Ovary (tissue), 3 donors: ENCODE measurements around the gene EGF.

ENCODE experiments used
- EP300 ChIP-seq: sonication (generic); formaldehyde crosslinking; IDR thresholded peaks from one replicate; pipeline ENCODE4 v1.6.1; 2017; ENCODE audit warnings: antibody characterized with exemption
- POLR2A ChIP-seq: fragments of 450-650 bp; IDR thresholded peaks from one replicate; pipeline ENCODE4 v1.6.1; 2017; ENCODE audit warnings: antibody characterized with exemption, mild to moderate bottlenecking, moderate library complexity
- TF ChIP-seq, protein P1 (sequence below), 3 donors: fragments of 450-650 bp in 2 of 3; fragments of 200-600 bp in 1 of 3; IDR thresholded peaks; one replicate each; pipeline versions ENCODE4 v1.5.1 to v1.8.0; 2016 to 2022; ENCODE audit warnings: antibody characterized with exemption in 3 of 3, mild to moderate bottlenecking in 1 of 3
- donor health status: DM: no; HTN: no; CAD: no.

DNA sequence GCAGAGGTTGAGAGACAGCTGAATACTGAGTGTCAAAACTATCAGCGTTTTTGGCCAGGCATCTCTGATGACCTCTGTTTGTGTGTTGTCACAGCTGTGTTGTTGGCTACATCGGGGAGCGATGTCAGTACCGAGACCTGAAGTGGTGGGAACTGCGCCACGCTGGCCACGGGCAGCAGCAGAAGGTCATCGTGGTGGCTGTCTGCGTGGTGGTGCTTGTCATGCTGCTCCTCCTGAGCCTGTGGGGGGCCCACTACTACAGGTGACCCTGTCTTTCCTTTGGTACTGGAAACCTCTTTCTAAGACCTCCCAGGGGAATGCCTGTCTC, 86.9 kb downstream of the EGF start:
- no peak for TF ChIP-seq POLR2A
- TF ChIP-seq, protein P1, sequence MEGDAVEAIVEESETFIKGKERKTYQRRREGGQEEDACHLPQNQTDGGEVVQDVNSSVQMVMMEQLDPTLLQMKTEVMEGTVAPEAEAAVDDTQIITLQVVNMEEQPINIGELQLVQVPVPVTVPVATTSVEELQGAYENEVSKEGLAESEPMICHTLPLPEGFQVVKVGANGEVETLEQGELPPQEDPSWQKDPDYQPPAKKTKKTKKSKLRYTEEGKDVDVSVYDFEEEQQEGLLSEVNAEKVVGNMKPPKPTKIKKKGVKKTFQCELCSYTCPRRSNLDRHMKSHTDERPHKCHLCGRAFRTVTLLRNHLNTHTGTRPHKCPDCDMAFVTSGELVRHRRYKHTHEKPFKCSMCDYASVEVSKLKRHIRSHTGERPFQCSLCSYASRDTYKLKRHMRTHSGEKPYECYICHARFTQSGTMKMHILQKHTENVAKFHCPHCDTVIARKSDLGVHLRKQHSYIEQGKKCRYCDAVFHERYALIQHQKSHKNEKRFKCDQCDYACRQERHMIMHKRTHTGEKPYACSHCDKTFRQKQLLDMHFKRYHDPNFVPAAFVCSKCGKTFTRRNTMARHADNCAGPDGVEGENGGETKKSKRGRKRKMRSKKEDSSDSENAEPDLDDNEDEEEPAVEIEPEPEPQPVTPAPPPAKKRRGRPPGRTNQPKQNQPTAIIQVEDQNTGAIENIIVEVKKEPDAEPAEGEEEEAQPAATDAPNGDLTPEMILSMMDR (IDR thresholded peaks at IDR 0.05): no peak
- no peak for TF ChIP-seq EP300
